B cell (primary cell): Measurements from ENCODE around the gene MAGI2.

Experiments
- CTCF ChIP-seq: fragments of 200-600 bp; IDR thresholded peaks from one replicate; pipeline ENCODE4 v1.8.0; 2022; ENCODE audit warnings: antibody characterized with exemption, mild to moderate bottlenecking
- EZH2 ChIP-seq: IDR thresholded peaks from 2 replicates; pipeline ENCODE4 v1.6.1; 2012; ENCODE audit warnings: borderline replicate concordance, low read depth, mild to moderate bottlenecking, moderate library complexity, low read length; ENCODE audit not compliant: insufficient read depth, poor library complexity, severe bottlenecking

- TF ChIP-seq CTCF: no peak
- TF ChIP-seq EZH2: no peak
Measured at GRCh38 chr7:78019447-78020135, 1433.9 kb downstream of the MAGI2 start.
